Activated T-cell treated with anti-CD3 and anti-CD28 coated beads for 4 hours (primary cell): ENCODE data around the gene DPH3.

Source experiments
- DNase-seq: peaks from one replicate; pipeline ENCODE4 v3.0.0-alpha.2; 2020

Gene DPH3

DNA sequence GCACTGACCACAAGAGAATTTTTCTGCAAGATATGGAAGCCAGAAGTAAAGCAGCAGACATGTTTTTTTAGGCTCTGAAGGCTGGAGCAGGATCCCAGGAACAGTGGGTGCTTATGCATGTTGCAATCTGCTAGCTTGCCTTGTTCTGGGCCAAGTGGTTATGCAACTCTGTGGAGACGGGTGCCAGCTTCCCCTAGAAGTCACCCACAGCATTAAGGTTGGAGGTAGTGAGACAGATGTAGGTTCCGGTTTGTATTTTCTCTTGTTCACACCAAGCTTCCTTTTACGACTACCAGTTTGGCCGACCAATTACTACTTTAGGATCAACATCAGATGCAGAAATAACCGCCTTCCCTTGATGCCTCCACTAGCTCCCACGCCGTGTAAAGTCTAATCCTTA is 11.1 kb downstream of the DPH3 start:
- DNase-seq, result no peak

DNA sequence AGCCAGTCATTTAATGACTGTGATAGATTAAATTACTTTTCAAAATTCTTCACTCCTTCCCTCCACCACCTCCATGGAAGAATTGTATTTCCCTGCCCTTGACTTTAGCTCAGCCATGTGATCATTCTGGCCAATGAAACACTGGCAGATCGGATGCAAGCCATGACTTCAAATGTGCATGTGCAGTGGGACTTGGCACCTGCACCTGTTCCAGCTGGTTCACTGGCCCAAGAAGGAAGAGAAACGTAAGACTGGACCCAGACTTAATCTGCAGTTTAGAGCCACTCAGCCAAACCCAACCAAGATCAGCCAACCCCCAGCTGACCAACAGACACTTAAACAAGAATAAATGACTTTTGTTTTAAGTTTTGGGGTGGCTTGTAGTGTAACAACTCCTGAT is 11.8 kb downstream of the DPH3 start:
- no peak for DNase-seq

DNA sequence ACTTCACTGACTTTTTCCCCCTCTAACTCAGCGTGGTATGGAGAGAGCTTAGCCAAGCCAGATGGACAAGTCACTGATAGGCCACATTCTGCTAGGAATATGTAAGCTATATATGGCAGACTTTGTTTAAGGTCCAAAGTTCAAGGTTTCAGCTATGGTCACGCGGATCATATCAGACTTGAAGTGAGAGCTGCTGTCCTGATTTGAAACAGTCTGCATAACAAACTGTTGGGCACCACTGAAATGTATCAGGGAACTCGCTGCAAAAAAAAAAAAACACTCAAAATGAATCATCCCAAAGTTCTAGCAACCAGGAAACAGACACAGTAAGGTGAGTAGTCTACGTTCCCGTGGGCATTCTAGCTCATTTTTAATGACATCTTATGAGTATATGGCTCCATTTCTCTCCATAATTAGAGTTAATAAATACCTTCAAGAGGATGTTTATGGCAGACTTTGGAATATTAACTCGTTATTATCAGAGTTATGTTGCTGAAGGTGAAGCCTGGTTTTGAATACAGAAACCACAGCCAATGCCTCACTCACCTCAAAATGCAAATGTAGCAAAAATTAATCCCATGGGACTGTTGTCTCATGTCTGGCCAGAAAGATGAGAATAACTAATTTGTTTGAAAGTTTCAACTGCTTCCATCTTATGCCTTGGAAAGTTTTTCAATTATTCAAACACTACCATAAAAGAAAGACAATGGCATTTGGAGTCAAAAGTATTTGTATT is 12.3 kb downstream of the DPH3 start:
- no peak for DNase-seq

DNA sequence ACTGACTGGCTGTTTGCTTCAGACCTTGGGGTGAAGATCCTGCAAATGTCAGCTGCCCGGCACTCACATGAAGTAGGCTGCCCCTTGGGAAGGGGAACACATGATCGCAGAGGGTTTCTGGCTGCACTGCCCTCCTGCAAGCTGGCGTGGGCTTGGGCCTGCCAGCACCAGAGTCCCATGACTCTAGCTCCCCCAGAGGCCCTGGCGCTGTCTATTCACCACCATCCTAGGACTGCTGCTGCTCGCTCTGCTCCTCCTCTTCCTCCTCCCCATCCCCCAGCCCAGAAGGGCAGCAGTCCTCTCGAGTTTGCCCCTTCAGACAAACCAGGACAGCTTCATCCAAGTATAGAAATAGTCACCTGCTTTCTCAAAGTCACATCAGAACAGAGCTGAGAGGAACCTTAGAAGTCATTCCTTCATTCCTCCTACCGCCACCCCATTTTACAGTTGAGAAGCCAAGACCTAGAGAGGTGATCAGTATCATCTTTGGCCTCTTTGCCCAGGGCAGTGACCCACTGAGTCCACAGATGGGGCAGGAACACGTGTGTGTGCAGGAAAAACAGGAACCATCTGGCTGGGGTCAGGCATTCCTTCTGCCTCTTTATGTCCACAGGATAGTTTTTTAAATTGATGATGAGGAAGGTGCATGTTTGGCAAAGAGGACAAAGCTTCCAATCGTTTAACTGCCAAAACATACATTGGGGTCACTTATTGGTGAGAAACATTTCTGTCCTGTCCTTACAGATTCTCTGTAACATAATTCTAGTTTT is 13.2 kb downstream of the DPH3 start:
- no peak for DNase-seq

DNA sequence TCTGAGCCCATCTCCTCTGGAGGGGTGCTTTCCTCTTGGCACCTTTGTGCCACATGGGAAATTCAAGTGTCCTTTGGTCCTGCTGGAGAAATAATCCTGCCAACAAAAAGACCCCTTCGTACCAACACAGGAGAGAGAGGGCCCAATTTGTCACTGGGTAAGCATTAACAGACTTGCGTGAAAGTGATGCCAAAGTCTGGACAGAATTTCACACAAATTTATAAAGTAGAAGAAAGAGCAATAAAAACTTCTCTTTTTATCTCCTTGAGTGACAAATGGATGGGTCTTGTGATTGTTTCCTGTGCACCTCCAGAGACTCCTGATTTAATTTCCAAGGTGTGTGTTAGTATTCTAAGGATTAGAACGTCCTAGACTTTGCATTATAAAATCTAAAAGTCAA is 14.9 kb downstream of the DPH3 start:
- no peak for DNase-seq

DNA sequence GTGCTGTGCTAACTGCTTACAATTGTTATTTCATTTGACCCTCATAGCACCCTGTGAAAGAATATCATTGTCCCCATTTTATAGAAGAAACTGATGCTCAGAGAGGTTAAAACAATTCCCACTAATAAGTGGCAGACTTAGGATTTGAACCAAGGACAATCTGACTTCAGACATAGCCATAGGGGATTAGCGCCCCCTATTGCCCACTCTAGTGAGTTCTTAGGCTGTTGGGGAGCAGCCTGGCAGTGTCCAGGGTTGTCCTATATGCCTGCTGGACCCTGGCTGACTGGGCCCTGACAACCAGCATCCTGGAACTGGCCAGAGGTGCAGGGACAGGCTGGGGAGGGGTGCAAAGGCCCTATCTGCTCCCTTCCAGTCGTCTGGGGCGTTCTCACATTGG is 15.4 kb downstream of the DPH3 start:
- no peak for DNase-seq

DNA sequence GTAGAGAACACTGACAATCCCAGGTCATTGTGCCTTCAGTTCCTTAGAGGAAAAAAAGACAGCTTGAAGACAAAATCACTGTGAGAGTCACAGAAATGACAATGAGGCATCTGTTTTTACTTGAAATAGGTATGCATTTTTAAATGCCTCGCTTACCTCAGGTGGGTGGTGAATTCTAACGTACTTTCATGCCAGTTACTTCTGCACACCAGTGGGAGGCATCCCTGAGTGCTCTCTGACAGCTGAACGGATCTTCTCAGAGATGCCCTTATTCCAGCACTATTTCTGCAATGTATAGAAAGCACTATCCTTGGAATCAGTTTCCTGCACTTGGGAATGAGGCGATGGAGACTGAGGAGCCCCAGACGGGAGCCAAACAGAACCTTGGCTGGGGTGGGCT is 16.2 kb downstream of the DPH3 start:
- no peak for DNase-seq

DNA sequence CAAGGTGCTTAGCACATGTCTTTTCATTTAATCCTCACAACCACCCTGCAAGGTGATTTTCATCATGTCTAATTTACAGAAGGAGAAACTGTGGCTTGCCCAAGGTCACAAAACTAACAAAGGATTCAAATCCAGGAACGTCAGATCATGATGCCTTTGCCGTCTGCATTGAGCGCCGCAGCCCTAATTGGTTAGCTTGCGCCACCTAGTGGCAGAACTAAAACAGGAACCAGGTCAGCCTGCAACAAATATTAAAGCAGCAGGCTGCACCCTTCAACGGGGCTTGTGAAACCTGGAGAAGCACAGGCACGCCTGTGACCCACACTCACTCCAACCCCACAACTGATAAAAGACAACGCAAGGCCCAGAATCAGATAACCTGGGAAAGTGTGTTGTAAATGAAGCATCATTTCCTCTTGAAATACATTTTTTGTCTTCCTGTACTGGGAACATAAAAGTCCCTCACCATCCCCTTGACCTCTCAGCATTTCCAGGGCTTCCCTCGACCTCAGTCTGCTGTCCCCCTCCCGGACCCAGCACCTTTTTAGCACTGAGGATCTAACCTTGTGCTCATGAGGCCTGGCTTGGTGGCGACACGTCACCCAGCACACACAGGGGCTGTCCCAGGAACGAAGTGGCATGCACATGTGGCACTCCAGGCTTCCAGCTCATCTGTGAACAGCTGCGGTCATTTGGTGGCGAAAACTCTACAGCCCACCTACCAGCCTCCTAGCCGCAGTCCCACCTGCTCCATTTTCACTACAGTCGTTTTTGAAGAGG is 17.3 kb downstream of the DPH3 start:
- DNase-seq, result peak; percentile 66

DNA sequence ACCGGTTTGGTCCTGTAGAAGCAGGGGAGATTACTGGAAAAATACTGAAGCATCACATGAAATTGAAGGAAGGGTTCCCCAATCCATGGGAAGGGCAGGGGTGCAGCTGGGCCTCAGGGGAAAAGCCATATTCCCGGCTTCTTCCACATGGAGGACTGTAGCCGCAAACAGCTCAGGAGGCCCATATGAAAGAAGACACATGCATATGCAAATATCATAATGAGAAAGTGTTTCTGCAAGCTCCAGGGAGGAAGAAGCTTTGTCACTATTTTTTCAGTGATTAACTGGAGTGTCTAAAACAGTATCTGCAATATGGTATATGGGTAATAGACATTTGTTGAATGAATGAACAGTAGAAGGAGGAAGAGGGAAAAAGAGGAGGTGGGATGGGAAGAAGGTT is 19.1 kb downstream of the DPH3 start:
- no peak for DNase-seq

DNA sequence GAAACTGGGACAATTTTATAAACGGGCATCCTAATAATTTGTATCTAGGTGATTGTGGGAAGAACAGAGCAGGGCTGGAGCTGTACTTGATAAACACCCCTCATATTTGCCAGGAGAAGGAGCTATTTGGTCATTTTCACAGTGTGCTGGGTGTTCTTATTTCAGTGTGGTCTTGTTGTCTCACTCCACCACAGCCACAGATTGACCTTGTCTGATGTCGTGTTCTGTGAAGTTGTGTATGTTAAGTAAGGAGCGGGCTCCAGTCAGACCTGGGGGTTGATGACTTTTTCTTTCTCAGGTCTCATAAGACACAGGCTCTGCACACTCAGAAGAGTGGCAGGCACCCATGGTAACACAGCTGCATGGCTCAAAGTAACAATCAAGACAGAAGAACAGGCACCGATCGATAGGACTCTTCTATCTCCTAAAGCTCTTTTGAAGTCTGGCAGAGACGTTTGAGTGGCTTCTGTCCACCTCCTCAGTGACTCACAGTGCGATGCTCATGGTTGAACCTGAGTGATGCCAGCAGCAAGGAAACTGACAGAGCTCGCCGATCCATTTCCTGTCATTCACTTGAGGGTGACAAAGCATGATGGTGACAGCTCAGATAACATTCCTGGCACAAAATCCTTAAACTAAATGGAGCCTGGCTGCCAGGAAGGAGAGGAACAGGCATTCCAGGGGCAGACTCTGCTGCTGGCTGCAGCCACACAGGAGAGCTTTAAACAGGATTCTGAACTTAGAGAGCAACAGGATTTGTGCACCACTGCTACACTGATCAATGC is 20.8 kb downstream of the DPH3 start:
- DNase-seq, result no peak

DNA sequence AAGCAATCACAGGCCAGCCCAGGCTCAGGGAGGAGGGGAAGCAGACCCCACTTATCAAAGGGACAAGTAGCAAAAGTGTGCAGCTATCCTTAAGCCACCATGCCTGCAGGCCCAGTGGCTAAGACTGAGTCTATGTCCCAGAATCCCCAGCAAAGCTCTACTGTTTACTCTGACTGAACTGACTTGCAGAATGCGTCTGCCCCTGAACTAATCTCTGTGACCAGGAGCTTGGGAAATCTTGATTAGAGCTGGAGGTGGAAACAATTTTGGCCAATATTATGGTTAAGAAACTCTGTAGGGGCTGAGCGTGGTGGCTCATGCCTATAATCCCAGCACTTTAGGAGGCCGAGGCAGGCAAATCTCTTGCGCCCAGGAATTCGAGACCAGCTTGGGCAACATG is 22.6 kb downstream of the DPH3 start:
- no peak for DNase-seq

DNA sequence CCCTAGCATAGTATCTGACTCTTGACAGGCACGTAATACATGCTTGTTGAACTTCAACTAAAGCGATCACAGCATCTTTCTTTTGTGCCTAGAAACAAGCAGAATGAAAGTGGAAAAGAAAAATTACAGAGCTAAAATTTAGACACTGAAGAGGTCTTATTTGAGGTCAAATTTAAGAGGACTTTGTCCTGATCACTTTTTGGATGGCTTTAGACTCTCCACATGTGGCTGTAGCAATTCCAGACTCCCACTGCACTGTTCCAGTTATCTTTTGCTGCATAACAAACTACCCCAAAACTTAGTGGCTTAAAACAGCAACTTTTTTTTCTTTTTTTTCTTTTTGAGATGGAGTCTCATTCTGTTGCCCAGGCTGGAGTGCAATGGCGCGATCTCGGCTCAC is 23.5 kb downstream of the DPH3 start:
- no peak for DNase-seq

DNA sequence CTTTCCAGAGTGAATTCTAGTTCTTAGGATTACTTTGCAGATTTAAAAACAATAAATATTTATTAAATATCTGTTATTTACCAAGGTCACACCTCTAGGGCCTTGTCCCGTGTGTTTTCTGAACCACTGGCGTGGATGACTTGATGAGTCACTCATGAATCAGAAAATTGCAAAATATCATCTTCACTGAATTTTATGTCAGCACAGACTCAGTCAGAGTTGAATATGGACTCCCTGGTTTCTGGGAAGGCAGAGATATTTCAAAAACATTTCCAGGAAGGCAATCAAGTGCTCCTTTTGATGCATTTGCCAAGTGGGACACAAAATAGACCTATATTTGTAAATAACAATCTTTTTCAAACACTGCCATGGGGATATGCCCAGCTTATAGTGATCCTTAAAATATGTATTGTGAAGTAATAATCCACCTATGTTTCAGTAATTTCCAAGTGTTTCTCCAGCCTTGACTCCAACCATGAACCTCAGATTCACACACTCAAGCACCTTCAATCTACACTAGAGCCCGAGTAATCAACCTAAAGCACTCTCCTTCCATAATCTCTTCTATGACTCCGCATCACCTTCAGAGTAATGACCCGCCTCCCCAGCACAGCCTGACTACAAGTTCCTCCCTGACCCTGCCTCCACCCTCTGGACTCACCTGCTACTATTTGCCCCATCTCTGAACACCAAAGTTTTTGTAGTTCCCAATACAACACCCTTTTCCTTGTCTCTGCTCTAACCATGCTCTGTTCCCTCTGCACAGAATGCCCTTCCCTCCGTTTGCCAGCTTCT is 24.3 kb downstream of the DPH3 start:
- DNase-seq, result no peak

DNA sequence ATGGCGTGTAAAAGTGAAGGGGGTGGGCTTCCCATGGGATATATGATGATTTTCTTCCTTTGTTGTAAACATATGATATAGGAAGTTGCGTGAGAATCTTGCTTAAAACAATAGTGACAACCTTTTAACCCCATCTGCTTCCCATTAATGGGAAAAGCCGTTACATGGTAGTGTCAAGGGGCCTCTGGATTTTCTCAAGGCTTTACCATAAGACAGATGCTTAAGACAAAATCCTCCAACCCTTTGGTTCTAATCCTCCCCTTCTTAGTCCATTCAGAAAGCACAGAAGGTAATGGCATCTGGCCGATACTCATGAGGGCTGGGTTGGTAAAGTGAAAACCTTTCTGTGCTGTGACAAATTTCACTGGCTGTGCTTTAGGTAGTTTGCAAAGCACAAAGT is 25.0 kb downstream of the DPH3 start:
- no peak for DNase-seq

DNA sequence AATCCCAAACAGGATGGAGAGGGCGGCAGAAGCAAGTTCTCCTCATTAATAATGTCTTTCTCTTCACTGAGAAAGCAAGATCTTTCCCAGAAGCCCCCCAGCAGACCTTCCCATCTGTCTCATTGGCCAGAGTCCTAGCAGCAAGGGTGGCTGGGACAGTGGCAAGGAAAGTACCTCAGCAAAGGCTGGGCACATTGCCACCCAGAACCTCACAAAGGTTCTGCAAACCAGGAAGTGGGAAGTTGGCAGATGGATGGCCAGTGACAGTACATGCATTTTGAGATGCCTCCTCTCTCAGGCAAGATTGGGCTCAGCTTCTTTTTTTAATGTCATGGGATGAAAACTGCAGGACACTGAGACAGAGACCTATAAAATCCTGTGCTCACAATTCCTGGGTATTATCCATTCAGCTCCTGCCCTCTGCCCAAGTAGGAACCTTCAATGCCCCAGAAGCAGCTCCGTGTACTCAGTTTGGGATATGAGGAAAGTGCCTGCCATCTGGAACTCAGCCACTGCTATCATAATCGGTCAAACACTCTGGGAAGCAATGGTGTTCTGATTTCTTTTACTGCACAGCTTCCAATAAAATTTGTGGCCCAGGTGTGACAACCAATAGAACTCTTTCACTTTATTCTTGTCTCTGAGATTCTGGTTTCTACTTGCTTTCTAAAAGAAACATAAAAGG is 25.5 kb downstream of the DPH3 start:
- DNase-seq, result no peak

DNA sequence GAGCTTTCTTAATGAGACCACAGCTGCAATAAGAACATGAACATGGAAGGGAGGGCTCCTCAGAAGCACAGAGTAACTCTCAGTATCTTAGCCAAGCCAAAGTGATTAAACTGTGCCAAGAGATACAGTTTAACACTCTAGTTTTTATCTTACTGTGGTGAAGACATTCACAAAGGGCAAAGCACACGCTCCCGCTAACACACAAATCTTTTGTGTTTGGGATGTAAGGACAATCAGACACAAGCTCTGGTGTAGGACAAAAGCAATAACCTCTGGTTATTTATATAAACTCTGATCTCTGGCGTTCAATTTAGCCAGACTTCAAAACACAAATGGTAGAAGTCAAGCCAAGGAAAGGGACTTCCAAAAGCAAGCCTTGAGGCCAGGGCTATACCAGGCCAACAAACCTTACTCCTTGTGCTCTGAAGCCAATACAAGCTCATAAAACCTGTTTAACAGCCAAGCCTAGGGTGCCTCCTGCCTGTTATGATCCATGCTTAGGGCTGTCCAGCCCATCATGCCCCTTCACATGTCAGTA is 27.8 kb downstream of the DPH3 start:
- DNase-seq, result no peak

DNA sequence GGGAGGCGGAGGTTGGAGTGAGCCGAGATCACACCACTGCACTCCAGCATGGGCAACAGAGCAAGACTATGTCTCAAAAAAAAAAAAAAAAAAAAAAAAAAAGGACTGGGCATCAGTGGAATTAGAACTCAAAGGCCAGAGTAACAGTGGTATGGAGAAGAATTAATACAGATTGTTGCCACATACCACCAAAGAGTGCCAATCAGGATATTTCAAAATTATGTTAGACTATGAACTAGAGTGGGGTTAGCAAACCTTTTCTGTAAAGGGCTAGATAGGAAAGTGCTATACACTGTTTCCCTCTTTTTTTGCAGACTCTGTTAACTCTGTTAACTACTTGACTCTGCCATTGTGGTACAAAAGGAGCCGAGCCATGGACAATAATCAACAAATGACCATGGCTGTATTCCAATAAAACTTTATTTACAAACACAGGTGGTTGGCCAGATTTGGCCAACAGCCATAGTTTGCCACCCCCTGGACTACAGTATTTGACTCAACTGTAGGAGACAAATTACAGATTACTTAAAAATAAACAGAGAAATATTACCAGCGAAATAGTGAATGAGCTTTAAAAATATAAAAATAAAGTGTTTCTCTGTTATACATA is 28.6 kb downstream of the DPH3 start:
- DNase-seq, result no peak

DNA sequence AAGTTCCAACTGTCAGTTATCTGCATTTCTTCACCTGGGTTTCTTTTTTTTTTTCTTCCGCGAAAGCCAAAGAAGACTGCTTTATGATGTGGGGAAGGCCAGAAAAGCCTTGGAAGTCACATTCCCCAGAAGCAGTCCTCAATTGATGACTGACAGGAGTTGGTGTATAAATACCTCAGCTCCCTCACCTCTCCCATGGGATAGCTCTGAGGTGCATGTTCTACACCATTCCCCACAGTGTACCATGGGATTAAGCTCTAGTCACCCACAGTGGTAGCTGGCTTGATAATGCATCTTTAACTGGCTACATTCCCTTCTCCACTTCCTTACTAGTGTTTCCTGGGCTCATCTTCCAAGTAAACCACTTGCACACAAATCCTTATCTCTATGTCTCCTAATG is 30.5 kb downstream of the DPH3 start:
- DNase-seq, result no peak

DNA sequence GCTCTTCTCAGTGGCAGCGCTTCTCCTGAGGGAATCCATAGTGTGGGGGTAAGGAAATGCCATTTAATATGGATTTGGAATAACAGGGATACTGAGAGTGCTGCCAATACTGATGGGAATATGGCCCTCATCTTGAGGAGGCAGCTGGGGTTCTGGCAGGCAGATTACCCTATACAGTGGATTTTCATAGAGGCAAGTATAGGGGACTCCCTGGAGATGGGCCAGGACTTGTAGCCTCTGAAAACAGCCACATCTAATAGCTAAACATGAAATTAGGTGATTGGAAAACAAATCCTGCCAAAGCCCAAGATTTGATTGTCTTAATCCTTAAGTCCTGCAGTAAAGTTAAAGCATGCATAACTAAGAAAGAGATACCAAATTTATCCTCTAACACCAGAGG is 30.9 kb downstream of the DPH3 start:
- DNase-seq, result no peak

DNA sequence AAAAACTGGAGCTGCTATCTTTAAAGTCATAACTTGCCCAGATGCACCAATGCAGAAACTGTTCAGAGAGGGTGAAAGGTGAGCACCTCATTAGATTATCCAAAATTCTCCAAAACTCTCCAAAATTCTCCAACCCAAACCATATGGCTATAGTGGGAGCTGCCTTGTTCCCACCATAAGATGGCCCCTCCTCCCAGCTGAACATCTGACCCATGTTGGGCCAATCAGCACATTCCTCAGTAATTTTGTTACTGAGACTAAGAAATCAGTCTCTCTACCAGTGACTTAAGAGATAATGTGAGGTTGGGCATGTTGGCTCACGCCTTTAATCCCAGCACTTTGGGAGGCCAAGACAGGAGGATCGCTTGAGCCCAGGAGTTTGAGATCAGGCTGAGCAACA is 32.8 kb downstream of the DPH3 start:
- no peak for DNase-seq

DNA sequence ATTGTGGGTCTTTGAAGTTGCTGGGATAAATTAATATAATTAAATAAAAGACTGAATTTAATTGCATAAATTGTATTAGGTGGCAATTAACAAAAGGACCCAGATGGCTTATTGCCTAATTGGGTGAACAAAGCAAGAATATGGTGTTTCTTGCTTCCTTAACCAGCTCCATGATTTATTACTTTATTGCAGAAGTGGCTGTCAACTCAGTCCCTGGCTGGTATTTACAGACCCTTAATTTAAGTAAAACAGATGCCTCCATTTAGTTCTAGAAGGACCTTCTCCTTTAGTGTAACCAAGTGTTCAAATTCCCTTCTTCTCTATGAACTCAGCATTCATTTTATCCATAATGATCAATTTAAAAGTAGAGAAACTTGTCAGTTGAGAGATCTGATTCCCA is 35.1 kb downstream of the DPH3 start:
- DNase-seq, result no peak
